NCI-H187 treated with DMSO at 0.1 percent for 48 hours (cell line): ENCODE data around the gene AMER1.

Experiments
- DNase-seq: peaks from one replicate; lab custom pipeline; 2025; lab: John Stamatoyannopoulos, UW

Gene AMER1

DNA sequence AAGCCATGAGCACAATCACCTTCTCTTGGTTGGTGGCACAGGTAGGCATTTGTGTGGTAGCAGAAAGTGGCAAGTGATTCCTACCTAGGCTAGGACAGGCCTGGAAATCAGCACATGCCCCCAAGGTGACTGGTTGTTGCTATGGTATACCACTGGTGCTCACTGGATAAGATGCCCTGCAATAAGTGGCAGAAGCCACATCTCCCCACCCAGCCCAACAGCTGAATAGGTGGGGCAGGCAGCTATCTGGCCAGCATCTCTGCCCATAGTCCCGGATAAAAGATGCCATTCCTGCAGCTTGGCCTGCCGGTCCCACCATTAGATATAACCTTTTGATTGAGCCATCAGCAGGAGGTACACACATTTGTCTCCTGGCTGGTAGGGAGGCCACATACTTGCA lies 21.1 kb downstream of the AMER1 start:
- no peak for DNase-seq

DNA sequence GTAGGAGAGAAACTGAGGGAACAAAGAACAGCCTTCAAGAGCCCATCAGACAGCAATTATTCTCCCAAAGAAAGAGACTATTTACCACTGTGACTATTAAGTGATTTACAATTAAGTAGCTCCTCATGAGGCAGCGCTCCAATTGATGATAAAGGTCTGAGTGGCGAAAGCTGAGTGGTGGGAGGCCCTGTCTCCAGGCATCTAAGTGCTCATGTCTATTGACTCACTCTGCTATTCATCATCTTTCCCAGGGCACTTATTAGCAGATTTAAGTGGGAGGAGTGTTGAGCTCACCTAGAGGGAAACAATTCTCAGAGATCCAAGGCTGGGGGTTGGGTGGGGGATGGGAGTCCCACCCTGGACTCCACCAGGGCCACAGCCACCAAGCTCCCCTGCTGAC lies 23.3 kb downstream of the AMER1 start:
- DNase-seq: no peak

DNA sequence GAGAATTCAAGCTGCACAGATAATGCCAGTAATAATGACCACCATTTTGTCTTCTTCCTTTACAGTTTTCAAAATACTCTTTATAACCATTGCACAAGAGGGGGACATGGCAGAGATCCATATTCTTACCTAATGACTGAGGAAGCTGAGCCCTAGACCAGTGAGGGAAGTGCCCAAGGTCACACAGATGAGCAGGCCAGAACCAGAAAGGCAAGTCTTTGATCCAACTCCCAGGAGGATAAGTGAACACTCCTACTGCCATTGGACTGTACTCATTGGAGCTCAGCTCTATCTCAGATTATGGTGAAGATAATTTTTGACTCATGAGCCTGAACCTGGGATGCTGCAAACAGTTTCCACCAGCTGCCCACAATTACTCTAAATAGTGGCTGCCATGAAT lies 28.6 kb downstream of the AMER1 start:
- DNase-seq: no peak

DNA sequence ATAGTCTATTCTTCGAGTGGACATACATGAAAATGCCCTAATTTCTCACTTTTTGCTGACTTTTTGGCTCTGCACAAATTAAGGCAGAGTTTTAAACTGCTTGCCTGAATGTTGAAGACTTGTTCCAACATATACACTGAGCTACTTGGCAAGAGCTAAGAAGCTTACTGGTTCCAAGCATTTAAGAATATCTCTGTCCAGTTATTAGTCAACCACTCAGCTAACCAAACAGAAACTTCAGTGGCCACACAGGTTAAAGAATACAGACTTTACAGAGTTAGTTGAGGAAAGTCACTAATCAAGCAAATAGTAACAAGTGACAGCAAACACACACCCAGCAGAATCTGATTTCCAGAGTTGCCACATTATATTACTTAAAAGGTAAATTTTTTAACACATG lies 35.5 kb downstream of the AMER1 start:
- no peak for DNase-seq

DNA sequence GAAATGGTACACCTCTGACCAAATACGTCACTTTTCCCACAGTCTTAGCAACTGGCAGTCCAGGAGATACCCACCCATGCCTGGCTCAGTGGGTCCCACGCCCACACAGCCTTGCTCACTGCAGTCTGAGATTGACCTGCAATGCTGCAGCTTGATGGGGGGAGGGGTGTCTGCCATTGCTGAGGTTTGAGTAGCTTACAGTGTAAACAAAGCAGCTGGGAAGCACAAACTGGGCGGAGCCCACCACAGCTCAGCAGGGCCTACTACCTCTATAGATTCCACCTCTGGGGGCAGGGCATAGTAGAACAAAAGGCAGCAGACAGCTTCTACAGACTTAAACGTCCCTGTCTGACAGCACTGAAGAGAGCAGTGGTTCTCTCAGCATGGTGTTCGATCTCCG lies 52.7 kb downstream of the AMER1 start:
- DNase-seq: no peak

DNA sequence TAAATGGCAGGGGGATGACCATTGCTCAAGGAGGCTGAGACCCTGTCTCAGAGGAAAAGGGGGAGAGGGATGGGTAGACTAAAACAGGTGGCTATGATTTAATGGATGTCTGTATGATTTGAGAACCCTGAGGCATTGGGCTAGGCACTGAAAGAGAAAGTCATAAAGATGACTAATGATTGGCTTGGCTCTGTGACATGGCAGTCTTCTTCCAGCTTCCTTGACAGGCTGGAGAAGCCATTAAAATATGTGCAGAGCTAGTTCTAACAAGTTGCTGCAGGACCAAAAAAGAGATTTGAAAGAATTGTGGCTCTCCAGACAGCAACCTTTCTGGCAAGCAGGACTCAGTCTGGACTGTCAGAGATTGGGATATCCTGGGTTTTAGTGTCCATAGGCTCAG lies 53.6 kb downstream of the AMER1 start:
- no peak for DNase-seq

DNA sequence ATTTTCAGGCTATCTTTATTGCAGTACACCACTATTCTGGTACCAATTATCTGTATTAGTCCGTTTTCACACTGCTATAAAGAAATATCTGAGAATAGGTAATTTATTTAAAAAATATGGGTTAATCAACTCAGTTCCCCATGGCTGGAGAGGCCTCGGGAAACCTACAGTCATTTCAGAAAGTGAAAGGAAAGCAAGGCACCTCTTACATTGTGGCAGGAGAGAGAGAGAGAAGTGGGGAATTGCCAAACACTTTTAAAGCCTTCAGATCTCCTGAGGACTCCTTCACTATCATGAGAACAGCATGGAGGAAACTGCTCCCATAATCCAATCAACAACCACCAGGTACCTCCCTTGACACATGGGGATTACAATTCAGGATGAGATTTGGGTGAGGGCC lies 54.7 kb downstream of the AMER1 start:
- no peak for DNase-seq
